ENCODE results near the gene RPL19.

- TF ChIP-seq CTCF (optimal IDR thresholded peaks at IDR 0.05 in 1 of 3, IDR thresholded peaks at IDR 0.05 in 1 of 3, conservative IDR thresholded peaks at IDR 0.05 in 1 of 3; ENCODE audit: extremely low read depth in 1 of 3, insufficient read depth in 2 of 3, low read length in 3 of 3) (no peak), EZH2 (IDR thresholded peaks at IDR 0.05; ENCODE audit: low read length) (no peak)
These were observed 46.2 kb downstream of the RPL19 start for GRCh38 chr17:39246274-39246673.

All from keratinocyte (primary cell).